HepG2 (cell line): ENCODE measurements around the gene SSBP1. TPM values are rescaled to one million over a fixed set of nuclear protein-coding genes. Genes with fewer than 3 reads are reported as not detected.
"Not testable (repeated sequence)": the region's sequence is repeated elsewhere in the genome, so short reads cannot be mapped to it uniquely, and the experiment has no call there.

Source experiments
- ATAC-seq: fragments of 200-7000 bp; cut with Tn5 transposase; 3 replicates; pipeline ENCODE4 v1.9.1; 2020; ENCODE audit warnings: mild to moderate bottlenecking, moderate library complexity
- BruUV-seq: library from RNA; stranded (reverse); fragments of 400-500 nt; replicated peaks from 2 replicates; lab custom pipeline; 2021; lab: Mats Ljungman, UMichigan
- CTCF ChIA-PET: fragments of 300-600 bp; formaldehyde crosslinking; extraction: SDS; loops from one replicate; lab custom pipeline; 2021; ENCODE audit warnings: low total read pairs, inconsistent platforms, low intra/inter-chr PET ratio; lab: Yijun Ruan, JAX
- POLR2A ChIA-PET: fragments of 350-600 bp; sonication (Branson Sonifier 250); formaldehyde crosslinking; loops from one replicate; lab custom pipeline; 2020; ENCODE audit warnings: antibody characterized with exemption, inconsistent platforms; lab: Yijun Ruan, JAX
- DNase-seq: peaks from one replicate; pipeline ENCODE4 v3.0.0-alpha.2; 2015; ENCODE audit warnings: low spot score
- FAIRE-seq: peaks from 3 replicates; lab custom pipeline; 2011; peaks lifted over from hg19 to GRCh38; lab: Jason Lieb, UNC
- H2AFZ ChIP-seq: one replicate; pipeline ENCODE4 v1.6.1; 2011; ENCODE audit warnings: low read length, inconsistent platforms
- H3K27ac ChIP-seq: fragments of 300-600 bp; 3 replicates; pipeline ENCODE4 v1.8.0; 2011; ENCODE audit warnings: mixed run types, mild to moderate bottlenecking, mixed read lengths, low read length, inconsistent platforms; ENCODE audit not compliant: insufficient read depth; ENCODE audit errors: extremely low read length
- H3K27me3 ChIP-seq, 2 experiments: fragments of 200-600 bp in 1 of 2; 2 replicates in 1 of 2; 3 replicates in 1 of 2; pipeline versions ENCODE4 v1.6.0 to v1.8.0; 2011; ENCODE audit warnings: low read length in 2 of 2, mild to moderate bottlenecking in 2 of 2, moderate library complexity in 2 of 2, inconsistent platforms in 1 of 2; ENCODE audit not compliant: insufficient read depth in 2 of 2, control insufficient read depth in 1 of 2
- H3K36me3 ChIP-seq, 2 experiments: fragments of 200-600 bp in 1 of 2; replicated peaks in 1 of 2; 2 replicates in 1 of 2; 3 replicates in 1 of 2; pipeline versions ENCODE4 v1.5.1 to v1.8.0; 2011; ENCODE audit warnings: low read length in 2 of 2, inconsistent platforms in 1 of 2; ENCODE audit not compliant: insufficient read depth in 2 of 2, control insufficient read depth in 1 of 2
- H3K4me1 ChIP-seq: 2 replicates; pipeline ENCODE4 v1.5.1; 2012; ENCODE audit warnings: low read length, inconsistent platforms; ENCODE audit not compliant: insufficient read depth
- H3K4me2 ChIP-seq: 2 replicates; pipeline ENCODE4 v1.6.0; 2011; ENCODE audit warnings: low read depth, low read length, inconsistent platforms
- H3K4me3 ChIP-seq, 3 experiments: fragments of 200-600 bp in 1 of 3; sonication (generic), shearing (Covaris generic) in 1 of 3; replicated peaks in 1 of 3; 2 replicates each; pipeline ENCODE4 v1.5.1; 2011 to 2016; ENCODE audit warnings: low read length in 3 of 3, inconsistent platforms in 2 of 3, low read depth in 2 of 3, mild to moderate bottlenecking in 2 of 3, control low read depth in 1 of 3, mixed read lengths in 1 of 3; ENCODE audit not compliant: insufficient read depth in 1 of 3
- H3K79me2 ChIP-seq: one replicate; pipeline ENCODE4 v1.6.1; 2011; ENCODE audit warnings: low read length, inconsistent platforms; ENCODE audit not compliant: insufficient read depth
- H3K9ac ChIP-seq: 2 replicates; pipeline ENCODE4 v1.6.0; 2011; ENCODE audit warnings: mild to moderate bottlenecking, low read depth, low read length, inconsistent platforms; ENCODE audit not compliant: insufficient read depth
- H3K9me3 ChIP-seq: 2 replicates; pipeline ENCODE4 v1.5.1; 2012; ENCODE audit warnings: mild to moderate bottlenecking, low read length
- H4K20me1 ChIP-seq: 2 replicates; pipeline ENCODE4 v1.6.0; 2011; ENCODE audit warnings: inconsistent platforms, mild to moderate bottlenecking, low read length, moderate library complexity; ENCODE audit not compliant: insufficient read depth
- CERS6 ChIP-seq: sonication (generic); formaldehyde crosslinking; IDR thresholded peaks from 2 replicates; pipeline ENCODE4 v1.5.0; 2020; ENCODE audit warnings: missing genetic modification reagents
- FOXP1 ChIP-seq, 2 experiments: fragments of 450-650 bp in 1 of 2; IDR thresholded peaks; 2 replicates each; pipeline ENCODE4 v1.6.1; 2017 to 2018; ENCODE audit warnings: antibody characterized with exemption in 1 of 2
- GATAD2A ChIP-seq: IDR thresholded peaks from 2 replicates; pipeline ENCODE4 v1.6.1; 2016
- HDAC1 ChIP-seq: sonication (generic); formaldehyde crosslinking; IDR thresholded peaks from 2 replicates; pipeline ENCODE4 v1.5.1; 2020; ENCODE audit warnings: mild to moderate bottlenecking, missing genetic modification reagents
- MNT ChIP-seq: fragments of 450-650 bp; IDR thresholded peaks from 2 replicates; pipeline ENCODE4 v1.6.1; 2016
- PAXIP1 ChIP-seq: sonication (generic); formaldehyde crosslinking; conservative IDR thresholded peaks from 2 replicates; pipeline ENCODE4 v1.4.0; 2020; ENCODE audit warnings: mild to moderate bottlenecking, missing genetic modification reagents, moderate library complexity
- ZNF362 ChIP-seq: sonication (generic); formaldehyde crosslinking; IDR thresholded peaks from 2 replicates; pipeline ENCODE4 v1.4.0; 2020; ENCODE audit warnings: missing genetic modification reagents, mild to moderate bottlenecking, borderline replicate concordance
- ZNF652 ChIP-seq: IDR thresholded peaks from 2 replicates; pipeline ENCODE4 v1.6.1; 2016; ENCODE audit warnings: low read depth, borderline replicate concordance
- ZNF839 ChIP-seq: sonication (generic); formaldehyde crosslinking; IDR thresholded peaks from 2 replicates; pipeline ENCODE4 v1.4.0; 2020; ENCODE audit warnings: missing genetic modification reagents, mild to moderate bottlenecking, borderline replicate concordance
- WGBS: methylation state at CpG from one replicate; pipeline ENCODE4 v1.1.6; 2017; ENCODE audit warnings: low lambda C conversion rate; 5-methylcytosine and 5-hydroxymethylcytosine counted together
- in situ Hi-C: cut with HindIII; loops from 2 replicates; pipeline ENCODE4 v1.10.0; 2017; ENCODE audit warnings: low pct_unique_long_range_greater_than_20kb; ENCODE audit not compliant: extremely low pct_ligation_motif_present
- intact Hi-C: fragments of 100-400 bp; cut with micrococcal nuclease; formaldehyde crosslinking; loops from one replicate; pipeline ENCODE4 v1.10.0; 2022; ENCODE audit not compliant: unreplicated experiment
- polyA plus RNA-seq, 8 experiments: library from polyadenylated mRNA; depleted of rRNA in 3 of 8; stranded (reverse) in 7 of 8; unstranded in 1 of 8; fragments of >200 nt; fragmentation: Illumina TruSeq in 4 of 8; extraction: Trizol in 4 of 8; gene quantifications; 2 replicates each; pipeline versions ENCODE4 v1.2.1 to v1.2.3, GENCODE V29; 2011 to 2016; ENCODE audit warnings: low read depth in 4 of 8, missing spikeins in 1 of 8, mixed read lengths in 1 of 8; ENCODE audit not compliant: insufficient read depth in 1 of 8
- total RNA-seq, 5 experiments: library from RNA; depleted of rRNA; stranded (reverse); fragments of >200 nt; fragmentation: Illumina TruSeq; extraction: Trizol; gene quantifications; 2 replicates each; pipeline ENCODE4 v1.2.3, GENCODE V29; 2016; ENCODE audit warnings: low read depth in 1 of 5

Gene SSBP1
- total and polyA plus RNA-seq, 2 of the 13 experiments (the other 11 are each of a cell fraction or from before 2014, with no cell fraction given): 64.4 to 254 TPM

GRCh38 chr7:141737836-141738591 is at the start of gene SSBP1 (continued):
- TF ChIP-seq CERS6 (CRISPR knock-in tag) (no peak), ZNF839 (CRISPR knock-in tag) (0 out of 2 replicates have a peak, but pooled peaks have one; percentile 37)

- H4K20me1 ChIP-seq; H3K9me3 ChIP-seq; intact Hi-C loops; in situ Hi-C loops; BruUV-seq; DNase-seq; H3K9ac ChIP-seq; CTCF ChIA-PET; H3K79me2 ChIP-seq; H3K27me3 ChIP-seq; H2AFZ ChIP-seq; H3K36me3 ChIP-seq; H3K4me3 ChIP-seq; TF ChIP-seq FOXP1 (IDR thresholded peaks at IDR 0.05): not testable (repeated sequence)
- POLR2A ChIA-PET: interaction anchor here (1.0 to 1.2 kb wide), 2 partner anchors 11 to 49 kb away, joined by 4 read pairs; partner anchors contain the start of gene SSBP1
- Histone ChIP-seq H3K27ac (peak overlapping the region; percentile 11), H3K4me2 (peak overlapping the region; percentile 20; the same call in 1 of the 2 replicates), H3K4me1 (peaks cover 31% of the 10 kb centered on the region)
- 99% methylated on average over 3 of the region's 3 CpGs for WGBS
- TF ChIP-seq PAXIP1 (CRISPR knock-in tag) (peak; percentile 55; the same call in 1 of the 2 replicates), ZNF652 (CRISPR knock-in tag) (peak; percentile 50; the same call in 1 of the 2 replicates), ZNF362 (CRISPR knock-in tag) (peak; percentile 59; the same call in 1 of the 2 replicates), MNT (peak; percentile 37; the same call in 1 of the 2 replicates), HDAC1 (CRISPR knock-in tag) (0 out of 2 replicates have a peak, but pooled peaks have one; percentile 36), GATAD2A (peak; percentile 21; the same call in 1 of the 2 replicates), FOXP1 (CRISPR knock-in tag; IDR thresholded peaks at IDR 0.05) (peak; percentile 39; the same call in 1 of the 2 replicates)
- FAIRE-seq (peak; percentile 8), ATAC-seq (peak; percentile 56)
Observed at GRCh38 chr7:141689072-141689825, 48.9 kb upstream of the SSBP1 start.
